Measurements from ENCODE around the gene KCNH3.

DNA sequence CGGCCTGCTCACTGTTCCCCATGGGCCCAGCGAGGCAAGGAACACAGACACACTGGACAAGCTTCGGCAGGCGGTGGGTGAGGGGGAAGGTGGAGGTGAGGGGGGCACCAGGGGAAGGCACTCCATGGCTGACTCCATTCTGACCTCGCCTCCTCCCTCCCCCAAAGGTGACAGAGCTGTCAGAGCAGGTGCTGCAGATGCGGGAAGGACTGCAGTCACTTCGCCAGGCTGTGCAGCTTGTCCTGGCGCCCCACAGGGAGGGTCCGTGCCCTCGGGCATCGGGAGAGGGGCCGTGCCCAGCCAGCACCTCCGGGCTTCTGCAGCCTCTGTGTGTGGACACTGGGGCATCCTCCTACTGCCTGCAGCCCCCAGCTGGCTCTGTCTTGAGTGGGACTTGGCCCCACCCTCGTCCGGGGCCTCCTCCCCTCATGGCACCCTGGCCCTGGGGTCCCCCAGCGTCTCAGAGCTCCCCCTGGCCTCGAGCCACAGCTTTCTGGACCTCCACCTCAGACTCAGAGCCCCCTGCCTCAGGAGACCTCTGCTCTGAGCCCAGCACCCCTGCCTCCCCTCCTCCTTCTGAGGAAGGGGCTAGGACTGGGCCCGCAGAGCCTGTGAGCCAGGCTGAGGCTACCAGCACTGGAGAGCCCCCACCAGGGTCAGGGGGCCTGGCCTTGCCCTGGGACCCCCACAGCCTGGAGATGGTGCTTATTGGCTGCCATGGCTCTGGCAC lies 18.5 kb downstream of the KCNH3 start:
- no peak for TF ChIP-seq POLR2A (IDR thresholded peaks at IDR 0.05)
- no peak for TF ChIP-seq CTCF (IDR thresholded peaks at IDR 0.05)

Data from testis (tissue), 2 donors.